DMS 273 (cell line): ENCODE measurements around the gene IKZF4.
"Not testable (repeated sequence)": the region's sequence is repeated elsewhere in the genome, so short reads cannot be mapped to it uniquely, and the experiment has no call there.

ENCODE experiments used
- DNase-seq: peaks from one replicate; lab custom pipeline; 2025; ENCODE audit not compliant: unreplicated experiment; lab: John Stamatoyannopoulos, UW

The IKZF4 gene

DNA sequence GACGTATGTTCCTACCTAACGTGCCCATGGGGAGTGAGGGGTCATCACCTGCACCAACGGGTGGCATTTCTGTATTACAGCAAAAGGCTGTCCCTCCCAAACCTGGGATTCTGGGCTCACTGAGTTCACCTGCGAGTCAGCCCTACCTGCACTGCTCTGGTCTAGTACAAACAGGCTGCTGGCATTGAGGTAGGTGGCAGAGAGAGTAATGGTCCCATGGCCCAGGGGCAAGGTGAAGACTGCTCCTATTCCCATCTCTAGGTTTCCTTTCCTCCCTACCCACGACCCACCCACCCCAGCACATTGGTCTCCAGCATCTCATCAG is 23.3 kb upstream of the IKZF4 start:
- DNase-seq: no peak

DNA sequence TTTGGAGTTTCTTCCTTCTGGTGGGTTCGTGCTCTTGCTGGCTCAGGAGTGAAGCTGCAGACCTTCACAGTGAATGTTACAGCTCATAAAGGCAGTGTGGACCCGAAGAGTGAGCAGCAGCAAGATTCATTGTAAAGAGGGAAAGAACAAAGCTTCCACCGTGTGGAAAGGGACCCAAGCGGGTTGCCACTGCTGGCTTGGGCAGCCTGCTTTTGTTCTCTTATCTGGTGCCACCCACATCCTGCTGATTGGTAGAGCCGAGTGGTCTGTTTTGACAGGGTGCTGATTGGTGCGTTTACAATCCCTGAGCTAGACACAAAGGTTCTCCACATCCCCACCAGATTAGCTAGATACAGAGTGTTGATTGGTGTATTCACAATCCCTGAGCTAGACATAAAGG is 21.3 kb upstream of the IKZF4 start:
- not testable (repeated sequence) for DNase-seq

- not testable (repeated sequence) for DNase-seq
Measured at GRCh38 chr12:55999999-56000540, 20.8 kb upstream of the IKZF4 start.

GRCh38 chr12:56001487-56002100 is 19.2 kb upstream of the IKZF4 start:
- no peak for DNase-seq

- DNase-seq: not testable (repeated sequence)
Measured at GRCh38 chr12:56003376-56003775, 17.5 kb upstream of the IKZF4 start.

- DNase-seq: no peak
Measured at GRCh38 chr12:56004211-56004610, 16.6 kb upstream of the IKZF4 start.

- peak; percentile 57 for DNase-seq
Measured at GRCh38 chr12:56007564-56008559, 13.0 kb upstream of the IKZF4 start.

DNA sequence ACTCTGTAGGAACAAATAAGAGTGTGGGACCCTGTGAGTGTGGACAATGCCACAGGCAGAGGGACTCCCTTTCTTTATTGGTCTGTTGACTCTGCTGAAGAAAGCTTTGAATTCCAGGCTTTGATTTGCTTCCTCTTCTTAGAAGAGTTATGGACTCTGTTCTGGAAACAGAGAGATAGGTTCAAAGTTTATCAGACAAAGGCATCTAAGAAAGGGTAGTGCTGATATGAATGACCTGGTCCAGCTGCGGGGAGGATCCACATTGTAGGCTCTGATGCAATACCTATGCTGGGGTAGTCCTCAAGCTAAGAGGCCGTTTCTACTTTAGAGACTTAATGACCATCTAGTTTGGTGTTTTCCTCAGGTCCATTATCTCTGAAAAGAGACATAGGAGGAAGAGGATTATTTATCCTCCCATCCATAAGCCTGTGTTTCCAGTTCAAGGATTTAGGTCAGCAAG is 10.7 kb upstream of the IKZF4 start:
- no peak for DNase-seq

DNA sequence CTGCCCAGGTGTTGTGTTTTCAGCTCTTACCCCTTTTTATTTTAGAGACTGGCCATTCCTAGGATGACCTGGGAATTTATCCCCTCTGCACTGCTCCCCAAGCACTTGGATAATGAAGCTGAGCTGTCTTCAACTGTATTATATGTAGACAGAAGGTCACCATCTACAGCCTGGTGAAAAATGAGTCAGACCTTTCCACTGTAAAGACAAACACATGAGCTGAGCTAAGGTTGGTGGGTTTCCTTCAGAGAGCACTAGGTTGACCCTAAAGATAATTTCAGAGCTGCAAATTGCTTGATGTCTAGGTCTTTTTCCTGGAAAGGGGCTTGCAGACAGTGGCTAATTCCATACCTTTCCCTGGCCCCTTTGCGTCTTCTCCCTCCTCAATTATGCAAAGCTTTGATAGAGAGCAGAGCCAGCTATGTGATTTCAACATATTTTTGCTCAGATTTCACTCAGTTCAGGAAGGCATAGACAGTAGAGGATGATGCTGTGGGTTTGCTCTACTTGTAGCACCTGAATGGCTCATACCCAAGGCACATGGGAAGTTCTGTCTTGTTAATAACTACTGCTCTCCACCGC is 9.2 kb upstream of the IKZF4 start:
- DNase-seq: no peak

DNA sequence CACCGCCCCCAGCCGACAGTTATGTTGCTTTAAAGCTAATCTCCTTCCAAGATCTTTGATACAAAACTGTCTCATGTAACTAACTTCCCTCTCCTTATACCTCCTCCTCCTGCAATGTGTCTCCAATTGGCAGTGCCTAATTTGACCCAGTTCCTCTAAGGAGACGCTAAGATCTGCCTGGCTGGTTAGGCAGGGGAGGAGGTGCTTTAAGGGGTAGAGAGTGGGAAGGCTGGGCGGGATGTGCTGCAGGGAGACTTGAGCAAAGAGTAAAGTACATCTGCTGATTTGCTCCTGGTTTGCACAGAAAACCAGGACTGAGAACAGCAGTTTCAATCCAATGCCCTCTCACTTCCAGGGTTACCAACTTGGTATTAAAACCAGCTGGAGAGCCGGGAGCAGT is 7.4 kb upstream of the IKZF4 start:
- DNase-seq: no peak

DNA sequence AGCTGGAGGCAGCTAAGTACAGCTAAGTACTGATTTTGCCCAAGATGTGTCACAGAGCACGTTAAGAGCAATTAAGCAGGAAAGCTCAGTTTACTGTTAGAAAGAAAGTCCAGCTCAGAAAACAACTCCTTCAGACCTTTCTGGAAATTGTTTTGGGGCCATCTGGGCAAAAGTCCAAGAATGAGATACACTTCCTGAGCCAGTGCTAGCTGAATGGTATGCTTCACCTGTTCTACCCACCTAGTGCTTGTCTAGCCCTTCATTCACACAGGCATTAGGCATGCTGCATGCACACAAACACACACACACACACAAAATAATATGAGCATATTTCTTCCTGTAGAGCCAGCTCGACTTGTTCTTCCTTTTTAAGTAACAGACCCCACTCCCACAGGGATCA is 6.6 kb upstream of the IKZF4 start:
- DNase-seq: no peak

DNA sequence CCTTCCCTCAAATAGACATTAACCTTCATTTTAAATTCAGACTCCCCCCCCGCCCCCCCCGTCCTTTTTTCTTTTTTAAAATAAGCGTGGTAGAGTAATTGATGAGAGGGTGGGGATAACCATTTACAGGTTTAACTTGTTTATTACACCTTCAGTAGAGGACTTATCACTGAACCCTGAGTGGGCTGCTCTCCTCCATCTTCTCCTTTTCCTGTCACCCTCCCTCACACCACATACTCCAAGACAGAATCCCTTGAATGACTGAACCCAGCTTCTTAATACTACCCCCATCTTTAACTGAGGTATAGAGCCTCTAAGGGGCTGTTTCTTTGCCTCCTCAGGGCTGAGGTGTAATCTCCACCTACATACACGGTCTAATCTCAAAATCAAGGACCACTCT is 3.7 kb upstream of the IKZF4 start:
- DNase-seq: no peak

DNA sequence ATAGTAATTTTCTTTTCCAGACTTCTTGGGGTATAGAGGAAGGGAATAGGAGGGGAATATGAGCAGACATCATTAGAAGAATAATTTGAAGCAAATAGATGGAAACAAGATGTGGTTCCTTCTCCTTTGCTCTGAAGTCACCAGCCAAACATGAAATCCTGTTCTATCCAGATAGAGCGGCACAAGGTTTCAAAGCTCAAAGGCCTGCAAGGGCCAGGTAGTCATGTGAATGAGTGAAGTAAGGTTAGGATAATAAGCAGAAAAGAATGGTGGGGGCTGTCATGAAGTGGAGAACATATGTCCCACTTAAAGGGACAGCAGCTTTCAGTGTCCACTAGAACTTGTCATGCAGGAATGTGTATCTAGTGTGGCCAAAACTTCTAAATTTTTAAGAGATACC is 2.5 kb upstream of the IKZF4 start:
- no peak for DNase-seq

DNA sequence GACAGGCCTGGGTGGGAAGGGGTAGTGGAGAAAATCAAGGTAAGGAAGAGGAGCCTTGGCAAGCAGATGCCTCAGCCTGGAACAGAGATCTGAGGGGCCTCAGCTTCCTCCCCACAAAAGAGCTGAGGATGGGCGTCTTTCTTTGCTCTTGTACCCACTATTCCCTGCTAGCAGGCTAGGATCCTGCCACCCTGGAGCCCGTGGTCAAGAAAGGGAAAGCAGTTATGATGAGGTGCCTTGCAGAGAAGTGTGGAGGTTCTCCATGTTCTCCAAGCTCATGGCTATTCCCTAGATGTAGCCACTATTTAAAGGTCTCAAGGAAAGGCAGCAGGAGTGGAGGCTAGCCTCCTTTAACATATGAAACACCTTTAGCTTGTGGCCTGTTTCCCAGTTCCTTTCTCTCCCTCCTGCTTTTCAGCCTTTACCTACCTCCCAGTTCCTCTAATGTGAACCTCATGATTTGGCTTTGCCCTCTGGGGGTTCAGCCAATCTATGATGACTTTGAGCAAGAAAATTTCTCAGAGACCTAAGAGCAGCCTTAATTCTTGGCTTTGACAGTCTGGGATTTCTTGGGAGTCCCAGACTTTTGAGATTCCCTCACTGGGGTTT is 1.1 kb downstream of the IKZF4 start:
- no peak for DNase-seq

DNA sequence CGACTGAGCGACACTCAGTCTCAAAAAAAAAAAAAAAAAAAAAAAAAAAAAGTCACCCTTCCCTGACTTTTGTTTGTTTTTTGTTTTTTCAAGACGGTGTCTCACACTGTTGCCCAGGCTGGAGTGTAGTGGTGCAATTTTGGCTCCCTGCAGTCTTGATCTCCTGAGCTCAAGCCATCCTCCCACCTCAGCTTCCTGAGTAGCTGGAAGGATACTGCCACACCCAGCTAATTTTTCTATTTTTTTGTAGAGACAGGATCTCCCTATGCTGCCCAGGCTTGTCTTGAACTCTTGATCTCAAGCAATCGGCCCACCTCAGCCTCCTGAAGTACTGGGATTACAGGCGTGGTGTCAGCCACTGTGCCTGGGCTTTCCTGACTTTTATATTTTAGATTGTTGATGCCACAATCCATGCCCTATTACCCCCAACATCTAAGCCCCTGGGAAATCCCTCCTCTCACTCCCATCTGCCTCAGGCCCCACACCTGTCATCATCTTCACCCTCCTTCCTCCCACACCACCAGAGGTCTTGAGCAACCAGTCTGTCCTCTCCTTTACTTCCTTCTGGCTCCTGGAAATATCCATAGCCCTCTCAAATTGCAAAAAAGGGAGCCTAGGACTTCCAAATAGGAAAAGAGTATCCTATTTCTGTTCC is 7.8 kb downstream of the IKZF4 start:
- peak; percentile 23 for DNase-seq

DNA sequence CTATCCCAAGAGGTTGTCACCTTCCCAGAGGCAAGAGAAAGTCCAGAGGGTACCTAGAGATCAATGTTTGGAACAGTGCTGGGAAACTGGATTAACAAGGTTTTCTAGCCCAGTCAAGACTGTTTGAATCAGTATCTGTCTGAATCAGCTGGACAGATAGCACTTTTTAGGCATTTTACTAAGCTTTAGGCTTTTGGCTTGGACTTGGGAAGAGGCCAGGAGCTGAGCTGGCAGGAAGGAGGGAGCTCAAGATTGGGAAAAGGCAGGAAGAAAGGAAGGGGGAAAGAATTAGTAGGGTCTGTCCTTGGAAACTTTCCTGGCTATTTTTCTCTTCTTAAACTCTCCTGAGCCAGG is 8.3 kb downstream of the IKZF4 start:
- no peak for DNase-seq

DNA sequence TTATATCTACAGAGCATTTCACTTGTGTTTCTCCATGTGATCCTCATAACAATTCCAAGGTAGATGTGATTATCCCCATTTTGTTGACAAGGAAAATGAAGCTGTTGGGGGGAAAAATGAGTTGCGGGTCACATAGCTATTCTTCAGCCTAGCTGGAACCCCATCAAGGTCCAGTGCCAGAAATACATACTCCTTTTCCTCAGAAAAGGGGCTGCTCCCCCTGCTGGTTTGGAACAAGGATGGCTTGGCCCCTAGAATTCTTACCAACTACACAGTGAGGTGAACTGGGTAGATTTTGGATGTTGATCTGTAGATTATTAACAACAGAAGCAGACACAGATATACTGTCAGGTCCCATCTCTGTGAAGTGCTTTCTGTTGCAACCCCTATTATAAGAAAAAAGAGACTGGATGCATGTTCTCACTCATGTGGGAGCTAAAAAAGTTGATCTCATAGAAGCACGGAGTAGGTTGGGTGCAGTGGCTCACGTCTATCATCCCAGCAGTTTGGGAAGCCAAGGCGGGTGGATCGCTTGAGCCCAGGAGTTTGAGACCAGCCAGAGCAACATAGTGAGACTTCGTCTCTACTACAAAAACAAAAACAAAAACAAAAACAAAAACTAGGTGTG is 8.9 kb downstream of the IKZF4 start:
- peak; percentile 67 for DNase-seq

GRCh38 chr12:56031987-56032386 is 11.1 kb downstream of the IKZF4 start:
- DNase-seq: no peak

DNA sequence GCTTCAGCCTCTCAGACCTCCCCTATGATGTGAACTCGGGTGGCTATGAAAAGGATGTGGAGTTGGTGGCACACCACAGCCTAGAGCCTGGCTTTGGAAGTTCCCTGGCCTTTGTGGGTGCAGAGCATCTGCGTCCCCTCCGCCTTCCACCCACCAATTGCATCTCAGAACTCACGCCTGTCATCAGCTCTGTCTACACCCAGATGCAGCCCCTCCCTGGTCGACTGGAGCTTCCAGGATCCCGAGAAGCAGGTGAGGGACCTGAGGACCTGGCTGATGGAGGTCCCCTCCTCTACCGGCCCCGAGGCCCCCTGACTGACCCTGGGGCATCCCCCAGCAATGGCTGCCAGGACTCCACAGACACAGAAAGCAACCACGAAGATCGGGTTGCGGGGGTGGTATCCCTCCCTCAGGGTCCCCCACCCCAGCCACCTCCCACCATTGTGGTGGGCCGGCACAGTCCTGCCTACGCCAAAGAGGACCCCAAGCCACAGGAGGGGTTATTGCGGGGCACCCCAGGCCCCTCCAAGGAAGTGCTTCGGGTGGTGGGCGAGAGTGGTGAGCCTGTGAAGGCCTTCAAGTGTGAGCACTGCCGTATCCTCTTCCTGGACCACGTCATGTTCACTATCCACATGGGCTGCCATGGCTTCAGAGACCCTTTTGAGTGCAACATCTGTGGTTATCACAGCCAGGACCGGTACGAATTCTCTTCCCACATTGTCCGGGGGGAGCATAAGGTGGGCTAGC is 13.9 kb downstream of the IKZF4 start:
- no peak for DNase-seq

DNA sequence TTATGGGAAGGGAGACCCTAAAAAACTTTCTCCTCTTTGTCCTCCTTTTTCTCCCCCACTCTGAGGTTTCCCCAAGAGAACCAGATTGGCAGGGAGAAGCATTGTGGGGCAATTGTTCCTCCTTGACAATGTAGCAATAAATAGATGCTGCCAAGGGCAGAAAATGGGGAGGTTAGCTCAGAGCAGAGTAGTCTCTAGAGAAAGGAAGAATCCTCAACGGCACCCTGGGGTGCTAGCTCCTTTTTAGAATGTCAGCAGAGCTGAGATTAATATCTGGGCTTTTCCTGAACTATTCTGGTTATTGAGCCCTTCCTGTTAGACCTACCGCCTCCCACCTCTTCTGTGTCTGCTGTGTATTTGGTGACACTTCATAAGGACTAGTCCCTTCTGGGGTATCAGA is 16.3 kb downstream of the IKZF4 start:
- DNase-seq: no peak
